Neural cell (in vitro differentiated cells): ENCODE data around the gene SNTB2. TPM values are rescaled to one million over a fixed set of nuclear protein-coding genes. Genes with fewer than 3 reads are reported as not detected.

Experiments
- H2AFZ ChIP-seq: fragments of 200-600, 300-800 bp; sonication (generic), shearing (Covaris generic); 2 replicates; pipeline ENCODE4 v1.6.0; 2014; ENCODE audit warnings: low read depth, mild to moderate bottlenecking, antibody characterized with exemption, low read length, moderate library complexity
- H3F3A ChIP-seq: fragments of 200-600 bp; shearing (Covaris generic); 2 replicates; pipeline ENCODE4 v1.6.1; 2016; ENCODE audit warnings: mild to moderate bottlenecking, moderate library complexity, mixed read lengths, antibody characterized with exemption, low read length; ENCODE audit not compliant: insufficient read depth, poor library complexity, severe bottlenecking
- H3K27ac ChIP-seq: fragments of 200-600, 300-800 bp; sonication (generic), shearing (Covaris generic); 2 replicates; pipeline ENCODE4 v1.5.1; 2014; ENCODE audit warnings: mild to moderate bottlenecking, low read length, moderate library complexity
- H3K27me3 ChIP-seq: fragments of 300-800, 200-600 bp; sonication (generic), shearing (Covaris generic); 2 replicates; pipeline ENCODE4 v1.6.0; 2014; ENCODE audit warnings: mild to moderate bottlenecking, low read depth, low read length, moderate library complexity; ENCODE audit not compliant: insufficient read depth
- H3K36me3 ChIP-seq: fragments of 300-800, 200-600 bp; sonication (generic), shearing (Covaris generic); 2 replicates; pipeline ENCODE4 v1.5.1; 2014; ENCODE audit warnings: mild to moderate bottlenecking, antibody characterized with exemption, low read length, moderate library complexity; ENCODE audit not compliant: insufficient read depth
- H3K4me2 ChIP-seq: fragments of 300-800, 200-600 bp; sonication (generic), shearing (Covaris generic); 2 replicates; pipeline ENCODE4 v1.6.0; 2014; ENCODE audit warnings: mild to moderate bottlenecking, low read length
- H3K4me3 ChIP-seq: fragments of 300-800, 200-600 bp; sonication (generic), shearing (Covaris generic); 2 replicates; pipeline ENCODE4 v1.5.1; 2014; ENCODE audit warnings: mild to moderate bottlenecking, low read length, moderate library complexity
- H3K79me2 ChIP-seq: fragments of 200-600 bp; shearing (Covaris generic); replicated peaks from 2 replicates; pipeline ENCODE4 v1.6.0; 2014; ENCODE audit warnings: mild to moderate bottlenecking, low read length, moderate library complexity; ENCODE audit not compliant: insufficient read depth
- H3K9ac ChIP-seq: fragments of 300-800, 200-600 bp; sonication (generic), shearing (Covaris generic); 2 replicates; pipeline ENCODE4 v1.6.1; 2016; ENCODE audit warnings: mild to moderate bottlenecking, low read length, mixed read lengths
- H3K9me2 ChIP-seq: fragments of 200-600 bp; shearing (Covaris generic); 2 replicates; pipeline ENCODE4 v1.6.1; 2016; ENCODE audit warnings: mild to moderate bottlenecking, low read length, mixed read lengths; ENCODE audit not compliant: insufficient read depth
- H3K9me3 ChIP-seq: fragments of 200-600, 300-800 bp; sonication (generic), shearing (Covaris generic); 2 replicates; pipeline ENCODE4 v1.6.1; 2016; ENCODE audit warnings: mild to moderate bottlenecking, mixed run types, low read length, moderate library complexity, mixed read lengths
- H4K20me1 ChIP-seq: fragments of 200-600 bp; shearing (Covaris generic); 2 replicates; pipeline ENCODE4 v1.6.1; 2016; ENCODE audit warnings: mild to moderate bottlenecking, mixed run types; ENCODE audit not compliant: insufficient read depth
- EP300 ChIP-seq: fragments of 450-650 bp; conservative IDR thresholded peaks from 2 replicates; pipeline ENCODE4 v1.6.1; 2014; ENCODE audit warnings: antibody characterized with exemption, mild to moderate bottlenecking, moderate library complexity; ENCODE audit not compliant: poor library complexity, severe bottlenecking
- EZH2 ChIP-seq: fragments of 200-600, 300-800 bp; shearing (Covaris generic), sonication (generic); IDR thresholded peaks from 2 replicates; pipeline ENCODE4 v1.6.1; 2014; ENCODE audit warnings: antibody characterized with exemption, low read length, borderline replicate concordance, mild to moderate bottlenecking; ENCODE audit not compliant: insufficient read depth, poor library complexity, severe bottlenecking
- MXI1 ChIP-seq: fragments of 450-650 bp; conservative IDR thresholded peaks from 2 replicates; pipeline ENCODE4 v1.6.1; 2014; ENCODE audit warnings: antibody characterized with exemption, mild to moderate bottlenecking; ENCODE audit not compliant: poor library complexity, severe bottlenecking
- POLR2AphosphoS5 ChIP-seq: IDR thresholded peaks from 2 replicates; pipeline ENCODE4 v1.6.1; 2012
- RAD21 ChIP-seq: fragments of 450-650 bp; conservative IDR thresholded peaks from 2 replicates; pipeline ENCODE4 v1.6.1; 2014; ENCODE audit warnings: antibody characterized with exemption, mild to moderate bottlenecking, moderate library complexity
- SMC3 ChIP-seq: fragments of 450-650 bp; conservative IDR thresholded peaks from 2 replicates; pipeline ENCODE4 v1.6.1; 2014; ENCODE audit warnings: antibody characterized with exemption, mild to moderate bottlenecking, moderate library complexity; ENCODE audit not compliant: poor library complexity
- TAF1 ChIP-seq: IDR thresholded peaks from 2 replicates; pipeline ENCODE4 v1.6.1; 2012; ENCODE audit warnings: low read depth
- polyA plus RNA-seq: library from polyadenylated mRNA; depleted of rRNA; stranded (reverse); fragments of >200 nt; gene quantifications from 2 replicates; pipeline ENCODE4 v1.2.3, GENCODE V29; 2014

SNTB2 gene
- polyA plus RNA-seq, 1 donor from 2014 or later = 7.0 TPM

DNA sequence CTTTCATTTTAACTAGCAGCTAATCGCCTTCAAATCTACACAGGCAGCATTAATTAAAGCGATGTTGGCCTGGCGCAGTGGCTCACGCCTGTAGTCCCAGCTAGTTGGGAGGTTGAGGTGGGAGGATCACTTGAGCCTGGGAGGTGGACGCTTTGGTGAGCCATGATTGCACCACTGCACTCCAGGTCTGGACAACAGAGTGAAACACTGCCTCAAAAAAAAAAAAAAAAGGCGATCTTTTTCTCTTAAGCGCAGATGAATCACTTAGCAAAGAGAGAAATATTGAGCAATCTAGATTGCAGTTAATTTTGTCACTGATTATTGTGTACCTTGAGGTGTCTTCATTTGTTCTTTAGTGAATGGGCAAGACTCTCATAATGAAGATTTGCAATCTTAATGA is 12.4 kb downstream of the SNTB2 start:
- no peak overlapping the region for H3K4me3 ChIP-seq
- no peak overlapping the region for H3K27ac ChIP-seq
- no peaks in the 10 kb centered on the region for H3K36me3 ChIP-seq
- no peak overlapping the region for H2AFZ ChIP-seq
- no peak overlapping the region for H3K9ac ChIP-seq
- no peak overlapping the region for H3K4me2 ChIP-seq
- no peaks in the 10 kb centered on the region for H3F3A ChIP-seq
- peaks cover 5% of the 10 kb centered on the region for H3K79me2 ChIP-seq
- H3K9me2 ChIP-seq = no peaks in the 10 kb centered on the region
- no peaks in the 10 kb centered on the region for H4K20me1 ChIP-seq
- no peaks in the 10 kb centered on the region for H3K27me3 ChIP-seq
- H3K9me3 ChIP-seq = no peaks in the 10 kb centered on the region
- TF ChIP-seq TAF1 = no peak
- TF ChIP-seq POLR2AphosphoS5 = no peak
- TF ChIP-seq EZH2 = no peak

- no peaks in the 10 kb centered on the region for H3K36me3 ChIP-seq
- H3F3A ChIP-seq = no peaks in the 10 kb centered on the region
- no peak overlapping the region for H3K9ac ChIP-seq
- H3K9me2 ChIP-seq = no peaks in the 10 kb centered on the region
- no peaks in the 10 kb centered on the region for H4K20me1 ChIP-seq
- no peak overlapping the region for H2AFZ ChIP-seq
- TF ChIP-seq SMC3 (no peak), RAD21 (no peak), TAF1 (no peak), MXI1 (no peak)
- no peak overlapping the region for H3K4me2 ChIP-seq
- H3K9me3 ChIP-seq = no peaks in the 10 kb centered on the region
- H3K27ac ChIP-seq = no peak overlapping the region
- H3K79me2 ChIP-seq = no peaks in the 10 kb centered on the region
- no peaks in the 10 kb centered on the region for H3K27me3 ChIP-seq
- H3K4me3 ChIP-seq = no peak overlapping the region
Observed at GRCh38 chr16:69201291-69201690, 14.3 kb downstream of the SNTB2 start.

GRCh38 chr16:69201787-69202186 is 14.8 kb downstream of the SNTB2 start:
- H3K36me3 ChIP-seq = no peaks in the 10 kb centered on the region
- no peak overlapping the region for H3K4me3 ChIP-seq
- H2AFZ ChIP-seq = no peak overlapping the region
- no peak for TF ChIP-seq TAF1
- H3F3A ChIP-seq = no peaks in the 10 kb centered on the region
- H3K4me2 ChIP-seq = no peak overlapping the region
- H4K20me1 ChIP-seq = no peaks in the 10 kb centered on the region
- H3K27ac ChIP-seq = no peak overlapping the region
- no peaks in the 10 kb centered on the region for H3K27me3 ChIP-seq
- no peak overlapping the region for H3K9ac ChIP-seq
- H3K9me3 ChIP-seq = no peaks in the 10 kb centered on the region
- H3K79me2 ChIP-seq = no peaks in the 10 kb centered on the region
- H3K9me2 ChIP-seq = no peaks in the 10 kb centered on the region

- no peak overlapping the region for H3K4me3 ChIP-seq
- no peaks in the 10 kb centered on the region for H3K9me3 ChIP-seq
- H3K9me2 ChIP-seq = no peaks in the 10 kb centered on the region
- no peaks in the 10 kb centered on the region for H3K36me3 ChIP-seq
- no peak overlapping the region for H3K4me2 ChIP-seq
- H3F3A ChIP-seq = no peaks in the 10 kb centered on the region
- no peaks in the 10 kb centered on the region for H3K27me3 ChIP-seq
- no peaks in the 10 kb centered on the region for H4K20me1 ChIP-seq
- no peak overlapping the region for H3K27ac ChIP-seq
- TF ChIP-seq EP300 = no peak
- no peak overlapping the region for H2AFZ ChIP-seq
- H3K9ac ChIP-seq = no peak overlapping the region
- no peaks in the 10 kb centered on the region for H3K79me2 ChIP-seq
Observed at GRCh38 chr16:69204172-69204571, 17.2 kb downstream of the SNTB2 start.
